DND-41 (cell line): Measurements from ENCODE around the gene PCDHA11.

Experiments
- CTCF ChIP-seq: IDR thresholded peaks from 2 replicates; pipeline ENCODE4 v1.5.1; 2012; ENCODE audit warnings: borderline replicate concordance, low read length, moderate library complexity, mild to moderate bottlenecking; ENCODE audit not compliant: poor library complexity, severe bottlenecking; ENCODE audit errors: extremely low read depth
- EZH2 ChIP-seq: IDR thresholded peaks from 3 replicates; pipeline ENCODE4 v1.6.1; 2012; ENCODE audit warnings: borderline replicate concordance, low read depth, mild to moderate bottlenecking, moderate library complexity, low read length, inconsistent platforms; ENCODE audit not compliant: severe bottlenecking

- TF ChIP-seq CTCF (no peak), EZH2 (no peak)
Observed at GRCh38 chr5:140870221-140871201, 1.8 kb downstream of the PCDHA11 start.
